GM12878 (cell line): ENCODE measurements around the gene ASMTL. TPM values are rescaled to one million over a fixed set of nuclear protein-coding genes. Genes with fewer than 3 reads are reported as not detected.

Experiments
- BCL11A ChIP-seq: IDR thresholded peaks from 2 replicates; pipeline ENCODE4 v1.6.1; 2011; ENCODE audit warnings: low read depth, low read length
- BMI1 ChIP-seq: fragments of 450-650 bp; IDR thresholded peaks from 2 replicates; pipeline ENCODE4 v1.6.1; 2016; ENCODE audit warnings: mild to moderate bottlenecking, moderate library complexity, borderline replicate concordance
- CBFB ChIP-seq: IDR thresholded peaks from 2 replicates; pipeline ENCODE4 v1.6.1; 2016; ENCODE audit warnings: antibody characterized with exemption, low read depth
- CBX3 ChIP-seq: fragments of 200-600 bp; sonication (generic); IDR thresholded peaks from 2 replicates; pipeline ENCODE4 v1.6.1; 2016; ENCODE audit warnings: low read depth, borderline replicate concordance
- CBX5 ChIP-seq: sonication (generic); IDR thresholded peaks from 2 replicates; pipeline ENCODE4 v1.6.1; 2016; ENCODE audit warnings: low read depth, moderate library complexity, mild to moderate bottlenecking, inconsistent platforms
- CEBPB ChIP-seq, 2 experiments: fragments of 150-350 bp in 1 of 2; IDR thresholded peaks; 2 replicates each; pipeline ENCODE4 v1.6.1; 2012 to 2014; ENCODE audit warnings: low read depth in 2 of 2, low read length in 2 of 2, borderline replicate concordance in 1 of 2, inconsistent platforms in 1 of 2
- CHD2 ChIP-seq: IDR thresholded peaks from 2 replicates; pipeline ENCODE4 v1.6.1; 2011; ENCODE audit warnings: low read depth, low read length, improper control_type of control experiment, borderline replicate concordance
- CREB1 ChIP-seq: IDR thresholded peaks from 2 replicates; pipeline ENCODE4 v1.6.1; 2012; ENCODE audit warnings: low read depth, mild to moderate bottlenecking, inconsistent platforms
- DPF2 ChIP-seq: fragments of 450-650 bp; IDR thresholded peaks from 2 replicates; pipeline ENCODE4 v1.6.1; 2017; ENCODE audit warnings: mild to moderate bottlenecking
- HDAC6 ChIP-seq: fragments of 200-600 bp; sonication (generic); IDR thresholded peaks from one replicate; pipeline ENCODE4 v1.8.0; 2017; ENCODE audit warnings: antibody characterized with exemption; ENCODE audit not compliant: unreplicated experiment
- JUND ChIP-seq: IDR thresholded peaks from 2 replicates; pipeline ENCODE4 v1.6.1; 2012; ENCODE audit warnings: low read depth, mild to moderate bottlenecking, low read length, improper control_type of control experiment, moderate library complexity
- KLF5 ChIP-seq: fragments of 450-650 bp; IDR thresholded peaks from 2 replicates; pipeline ENCODE4 v1.6.1; 2014; ENCODE audit warnings: mild to moderate bottlenecking; ENCODE audit not compliant: partially characterized antibody
- MEF2A ChIP-seq: IDR thresholded peaks from 2 replicates; pipeline ENCODE4 v1.6.1; 2011; ENCODE audit warnings: low read depth, mild to moderate bottlenecking, low read length, moderate library complexity; ENCODE audit not compliant: insufficient read depth
- MXI1 ChIP-seq: fragments of 150-350 bp; IDR thresholded peaks from 2 replicates; pipeline ENCODE4 v1.6.1; 2011; ENCODE audit warnings: low read depth, mild to moderate bottlenecking, inconsistent platforms, low read length, improper control_type of control experiment
- MYB ChIP-seq: fragments of 150-350 bp; IDR thresholded peaks from 2 replicates; pipeline ENCODE4 v1.6.1; 2014; ENCODE audit warnings: mild to moderate bottlenecking, low read depth, low read length, borderline replicate concordance
- NFXL1 ChIP-seq: fragments of 450-650 bp; IDR thresholded peaks from 2 replicates; pipeline ENCODE4 v1.6.1; 2017; ENCODE audit warnings: antibody characterized with exemption, mild to moderate bottlenecking, borderline replicate concordance
- NFYA ChIP-seq: IDR thresholded peaks from 2 replicates; pipeline ENCODE4 v1.6.1; 2011; ENCODE audit warnings: low read depth, mild to moderate bottlenecking, low read length, improper control_type of control experiment, borderline replicate concordance
- NR2C1 ChIP-seq: fragments of 450-650 bp; IDR thresholded peaks from 2 replicates; pipeline ENCODE4 v1.6.1; 2017; ENCODE audit warnings: antibody characterized with exemption, mild to moderate bottlenecking, moderate library complexity
- POLR2AphosphoS5 ChIP-seq: IDR thresholded peaks from 2 replicates; pipeline ENCODE4 v1.6.1; 2011; ENCODE audit warnings: mild to moderate bottlenecking, low read length, inconsistent platforms
- SMARCA5 ChIP-seq: fragments of 450-650 bp; IDR thresholded peaks from 2 replicates; pipeline ENCODE4 v1.6.1; 2017; ENCODE audit warnings: mild to moderate bottlenecking
- SP1 ChIP-seq: IDR thresholded peaks from one replicate; pipeline ENCODE4 v1.6.1; 2011; ENCODE audit warnings: low read depth, low read length
- SREBF2 ChIP-seq: IDR thresholded peaks from 2 replicates; pipeline ENCODE4 v1.6.1; 2012; ENCODE audit warnings: mild to moderate bottlenecking, low read length
- SRF ChIP-seq, 2 experiments: IDR thresholded peaks; 2 replicates each; pipeline ENCODE4 v1.6.1; 2011; ENCODE audit warnings: low read depth in 2 of 2, low read length in 2 of 2, mild to moderate bottlenecking in 1 of 2, moderate library complexity in 1 of 2
- STAT1 ChIP-seq: fragments of 450-650 bp; conservative IDR thresholded peaks from 2 replicates; pipeline ENCODE4 v1.6.1; 2014; ENCODE audit warnings: antibody characterized with exemption, mild to moderate bottlenecking
- SUPT20H ChIP-seq: IDR thresholded peaks from 2 replicates; pipeline ENCODE4 v1.6.1; 2011; ENCODE audit warnings: low read depth, mild to moderate bottlenecking, low read length, moderate library complexity, borderline replicate concordance; ENCODE audit not compliant: control insufficient read depth
- TAF1 ChIP-seq: IDR thresholded peaks from 2 replicates; pipeline ENCODE4 v1.6.1; 2011; ENCODE audit warnings: mild to moderate bottlenecking, low read depth, low read length, borderline replicate concordance
- TCF12 ChIP-seq: IDR thresholded peaks from 2 replicates; pipeline ENCODE4 v1.6.1; 2011; ENCODE audit warnings: low read depth, mild to moderate bottlenecking, low read length
- ZNF274 ChIP-seq: IDR thresholded peaks from one replicate; pipeline ENCODE4 v1.8.0; 2011; ENCODE audit not compliant: insufficient read length, insufficient read depth
- polyA plus RNA-seq, 11 experiments: library from polyadenylated mRNA; depleted of rRNA in 4 of 11; unstranded in 6 of 11; stranded (reverse) in 5 of 11; fragments of >200 nt; fragmentation: Nextera tagmentation in 4 of 11; fragmentation: Illumina TruSeq in 1 of 11; extraction: Ambion mirVana in 4 of 11; extraction: Trizol in 1 of 11; gene quantifications; 1 replicate in 1 of 11; 2 replicates in 10 of 11; pipeline versions ENCODE4 v1.2.1 to v1.2.3, GENCODE V29; 2011 to 2016; ENCODE audit warnings: inconsistent platforms in 2 of 11, missing spikeins in 2 of 11, low read depth in 1 of 11
- total RNA-seq, 4 experiments: library from RNA; depleted of rRNA in 3 of 4; stranded (reverse); fragments of >200 nt in 3 of 4; fragmentation: Illumina TruSeq in 1 of 4; extraction: Trizol in 1 of 4; gene quantifications; 2 replicates each; pipeline versions ENCODE4 v1.2.1 to v1.2.3, GENCODE V29; 2013 to 2021
- TF ChIP-seq, protein P1 (sequence below): IDR thresholded peaks from 2 replicates; pipeline ENCODE4 v1.6.1; 2011; ENCODE audit warnings: low read depth, mild to moderate bottlenecking, low read length, moderate library complexity, borderline replicate concordance; ENCODE audit errors: extremely low read depth
- TF ChIP-seq, protein P2 (sequence below): IDR thresholded peaks from 2 replicates; pipeline ENCODE4 v1.6.1; 2012; ENCODE audit warnings: low read depth, low read length, improper control_type of control experiment
- TF ChIP-seq, protein P3 (sequence below): fragments of 450-650 bp; IDR thresholded peaks from 2 replicates; pipeline ENCODE4 v1.6.1; 2017; ENCODE audit warnings: low read depth, mild to moderate bottlenecking, moderate library complexity
- TF ChIP-seq, protein P4 (sequence below): fragments of 450-650 bp; IDR thresholded peaks from 2 replicates; pipeline ENCODE4 v1.6.1; 2014; ENCODE audit warnings: mild to moderate bottlenecking

ASMTL gene
- total and polyA plus RNA-seq, 10 of the 15 experiments (the other 5 are each of a cell fraction or from before 2014, with no cell fraction given), result 1.6 to 51.9 (median 32.1) TPM

DNA sequence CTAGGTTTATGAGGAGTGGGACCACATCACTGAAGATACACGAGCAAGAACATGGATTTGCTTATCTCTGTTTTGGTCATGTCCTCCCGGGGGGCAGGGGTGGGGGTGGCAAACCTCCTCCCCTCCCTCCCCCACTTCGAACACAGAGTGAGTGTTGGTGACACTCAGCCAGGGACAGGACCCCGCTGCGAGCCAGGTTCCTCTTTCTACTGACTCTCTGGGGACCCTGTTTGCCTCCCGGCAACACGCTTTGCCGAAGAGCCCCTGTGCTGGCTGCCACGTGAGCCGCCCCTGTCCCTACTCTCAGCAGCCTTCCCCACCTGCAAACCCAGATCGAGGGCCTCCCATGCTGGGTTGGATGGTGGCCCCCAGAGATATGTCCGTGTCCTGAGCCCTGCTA, 49.5 kb upstream of the ASMTL start (continued):
- TF ChIP-seq DPF2 (peak; percentile 90), KLF5 (no peak), NR2C1 (no peak), CBFB (peak; percentile 32; the same call in 1 of the 2 replicates), SUPT20H (no peak), POLR2AphosphoS5 (no peak), STAT1 (no peak), CEBPB (IDR thresholded peaks at IDR 0.05; ENCODE audit: borderline replicate concordance in 1 of 2, low read depth in 2 of 2, low read length in 2 of 2) (no peak), TCF12 (peak; percentile 79; the same call in 1 of the 2 replicates), BCL11A (peak; percentile 59), HDAC6 (no peak), BMI1 (0 out of 2 replicates have a peak, but pooled peaks have one; percentile 15), MXI1 (peak; percentile 77; the same call in 1 of the 2 replicates), MEF2A (0 out of 2 replicates have a peak, but pooled peaks have one; percentile 46), CBX3 (no peak), ZNF274 (no peak), CREB1 (0 out of 2 replicates have a peak, but pooled peaks have one; percentile 18), SRF (IDR thresholded peaks at IDR 0.05; ENCODE audit: low read depth in 2 of 2, low read length in 2 of 2) (no peak), SREBF2 (no peak), NFYA (no peak), MYB (no peak), NFXL1 (no peak), CHD2 (peak; percentile 89), SP1 (peak; percentile 47), TAF1 (no peak), JUND (no peak), CBX5 (no peak; the same call in 1 of the 2 replicates), SMARCA5 (0 out of 2 replicates have a peak, but pooled peaks have one; percentile 34)
- TF ChIP-seq, protein P1, sequence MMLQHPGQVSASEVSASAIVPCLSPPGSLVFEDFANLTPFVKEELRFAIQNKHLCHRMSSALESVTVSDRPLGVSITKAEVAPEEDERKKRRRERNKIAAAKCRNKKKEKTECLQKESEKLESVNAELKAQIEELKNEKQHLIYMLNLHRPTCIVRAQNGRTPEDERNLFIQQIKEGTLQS, result no peak
- TF ChIP-seq, protein P2, sequence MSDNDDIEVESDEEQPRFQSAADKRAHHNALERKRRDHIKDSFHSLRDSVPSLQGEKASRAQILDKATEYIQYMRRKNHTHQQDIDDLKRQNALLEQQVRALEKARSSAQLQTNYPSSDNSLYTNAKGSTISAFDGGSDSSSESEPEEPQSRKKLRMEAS, result peak; percentile 91; the same call in 1 of the 2 replicates
- TF ChIP-seq, protein P3, sequence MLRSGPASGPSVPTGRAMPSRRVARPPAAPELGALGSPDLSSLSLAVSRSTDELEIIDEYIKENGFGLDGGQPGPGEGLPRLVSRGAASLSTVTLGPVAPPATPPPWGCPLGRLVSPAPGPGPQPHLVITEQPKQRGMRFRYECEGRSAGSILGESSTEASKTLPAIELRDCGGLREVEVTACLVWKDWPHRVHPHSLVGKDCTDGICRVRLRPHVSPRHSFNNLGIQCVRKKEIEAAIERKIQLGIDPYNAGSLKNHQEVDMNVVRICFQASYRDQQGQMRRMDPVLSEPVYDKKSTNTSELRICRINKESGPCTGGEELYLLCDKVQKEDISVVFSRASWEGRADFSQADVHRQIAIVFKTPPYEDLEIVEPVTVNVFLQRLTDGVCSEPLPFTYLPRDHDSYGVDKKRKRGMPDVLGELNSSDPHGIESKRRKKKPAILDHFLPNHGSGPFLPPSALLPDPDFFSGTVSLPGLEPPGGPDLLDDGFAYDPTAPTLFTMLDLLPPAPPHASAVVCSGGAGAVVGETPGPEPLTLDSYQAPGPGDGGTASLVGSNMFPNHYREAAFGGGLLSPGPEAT, result peak; percentile 52; the same call in 1 of the 2 replicates
- TF ChIP-seq, protein P4, sequence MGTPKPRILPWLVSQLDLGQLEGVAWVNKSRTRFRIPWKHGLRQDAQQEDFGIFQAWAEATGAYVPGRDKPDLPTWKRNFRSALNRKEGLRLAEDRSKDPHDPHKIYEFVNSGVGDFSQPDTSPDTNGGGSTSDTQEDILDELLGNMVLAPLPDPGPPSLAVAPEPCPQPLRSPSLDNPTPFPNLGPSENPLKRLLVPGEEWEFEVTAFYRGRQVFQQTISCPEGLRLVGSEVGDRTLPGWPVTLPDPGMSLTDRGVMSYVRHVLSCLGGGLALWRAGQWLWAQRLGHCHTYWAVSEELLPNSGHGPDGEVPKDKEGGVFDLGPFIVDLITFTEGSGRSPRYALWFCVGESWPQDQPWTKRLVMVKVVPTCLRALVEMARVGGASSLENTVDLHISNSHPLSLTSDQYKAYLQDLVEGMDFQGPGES, result no peak
